ENCODE data around the gene COL13A1. TPM values are rescaled to one million over a fixed set of nuclear protein-coding genes. Genes with fewer than 3 reads are reported as not detected.

COL13A1 gene
- total and polyA plus RNA-seq, 2 experiments from 2014 or later: 57.2 to 150 TPM

DNA sequence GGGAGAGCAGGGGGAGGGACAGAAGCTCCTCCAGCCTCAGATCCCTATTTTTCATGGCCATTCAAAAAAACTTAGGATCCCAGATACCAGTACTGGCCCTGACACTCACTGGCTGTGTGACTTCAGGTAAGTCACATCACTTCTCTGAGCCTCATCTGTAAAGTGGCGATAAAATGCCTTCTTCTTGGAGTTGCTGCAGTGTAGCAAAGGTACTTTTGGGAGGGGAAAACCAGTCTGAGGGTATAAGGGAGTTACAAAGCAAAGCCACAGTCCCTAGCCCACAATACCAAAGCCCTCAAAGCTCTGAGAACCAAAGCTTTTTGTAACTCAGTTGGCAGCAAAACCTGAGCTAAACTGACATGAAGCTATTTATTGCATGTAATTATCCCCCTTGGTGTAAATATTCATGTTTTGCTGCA, 43.4 kb upstream of the COL13A1 start:
- H3K4me1 ChIP-seq (ENCODE audit: low read depth): peaks cover 5% of the 10 kb centered on the region
- H3K4me3 ChIP-seq: no peak overlapping the region
- TF ChIP-seq, protein P1, sequence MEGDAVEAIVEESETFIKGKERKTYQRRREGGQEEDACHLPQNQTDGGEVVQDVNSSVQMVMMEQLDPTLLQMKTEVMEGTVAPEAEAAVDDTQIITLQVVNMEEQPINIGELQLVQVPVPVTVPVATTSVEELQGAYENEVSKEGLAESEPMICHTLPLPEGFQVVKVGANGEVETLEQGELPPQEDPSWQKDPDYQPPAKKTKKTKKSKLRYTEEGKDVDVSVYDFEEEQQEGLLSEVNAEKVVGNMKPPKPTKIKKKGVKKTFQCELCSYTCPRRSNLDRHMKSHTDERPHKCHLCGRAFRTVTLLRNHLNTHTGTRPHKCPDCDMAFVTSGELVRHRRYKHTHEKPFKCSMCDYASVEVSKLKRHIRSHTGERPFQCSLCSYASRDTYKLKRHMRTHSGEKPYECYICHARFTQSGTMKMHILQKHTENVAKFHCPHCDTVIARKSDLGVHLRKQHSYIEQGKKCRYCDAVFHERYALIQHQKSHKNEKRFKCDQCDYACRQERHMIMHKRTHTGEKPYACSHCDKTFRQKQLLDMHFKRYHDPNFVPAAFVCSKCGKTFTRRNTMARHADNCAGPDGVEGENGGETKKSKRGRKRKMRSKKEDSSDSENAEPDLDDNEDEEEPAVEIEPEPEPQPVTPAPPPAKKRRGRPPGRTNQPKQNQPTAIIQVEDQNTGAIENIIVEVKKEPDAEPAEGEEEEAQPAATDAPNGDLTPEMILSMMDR (IDR thresholded peaks at IDR 0.05; ENCODE audit: low read depth, low read length): no peak
- H3K36me3 ChIP-seq: no peaks in the 10 kb centered on the region
- H3K9me3 ChIP-seq (ENCODE audit: low read depth): no peaks in the 10 kb centered on the region
- H3K27ac ChIP-seq: no peak overlapping the region
- no peak for DNase-seq (ENCODE audit: low read depth in 1 of 2, low spot score in 1 of 2)
- no peaks in the 10 kb centered on the region for H3K27me3 ChIP-seq

DNA sequence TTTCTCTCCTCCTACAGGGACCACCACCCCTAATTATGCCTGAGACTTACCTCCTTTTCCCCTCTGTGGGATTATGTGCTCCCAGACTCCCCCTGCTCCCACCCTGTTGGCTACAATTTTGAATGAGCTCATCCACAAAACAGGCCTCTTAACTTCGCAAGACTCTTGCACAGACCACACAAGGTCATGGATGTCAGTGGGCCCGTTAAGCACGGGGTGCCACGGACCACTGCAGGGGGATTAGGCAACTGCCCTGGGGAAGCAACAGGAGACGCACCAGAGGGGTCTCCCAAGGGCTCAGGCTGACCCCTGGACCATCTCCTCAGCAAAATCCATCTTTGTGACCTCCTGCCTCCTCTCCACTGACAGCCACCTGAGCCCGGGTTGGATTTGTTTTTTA, 42.1 kb upstream of the COL13A1 start:
- Histone ChIP-seq H3K27me3 (no peaks in the 10 kb centered on the region), H3K27ac (no peak overlapping the region), H3K36me3 (no peaks in the 10 kb centered on the region), H3K9me3 (ENCODE audit: low read depth) (no peaks in the 10 kb centered on the region), H3K4me3 (no peak overlapping the region), H3K4me1 (ENCODE audit: low read depth) (peaks cover 5% of the 10 kb centered on the region)
- TF ChIP-seq, protein P1 (IDR thresholded peaks at IDR 0.05; ENCODE audit: low read depth, low read length): no peak
- DNase-seq (ENCODE audit: low read depth in 1 of 2, low spot score in 1 of 2): no peak

DNA sequence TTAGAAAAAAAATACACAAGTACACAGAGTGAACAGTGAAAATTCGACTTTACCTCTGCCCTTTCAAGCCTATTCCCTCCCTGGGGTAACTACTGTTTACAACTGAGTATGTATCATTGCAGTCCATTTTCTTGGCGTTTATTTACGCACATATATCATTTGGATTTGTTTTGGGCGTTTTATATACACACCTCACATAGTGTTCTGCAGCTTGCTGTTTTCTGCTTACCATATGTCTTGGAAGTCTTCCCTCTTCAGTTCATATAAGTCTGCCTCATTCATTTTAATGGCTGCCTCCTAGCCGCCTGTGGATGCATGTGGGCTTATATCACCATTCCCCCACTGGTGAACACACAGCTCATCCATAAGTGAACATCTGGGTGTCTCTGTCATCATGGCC, 41.6 kb upstream of the COL13A1 start:
- no peaks in the 10 kb centered on the region for H3K27me3 ChIP-seq
- TF ChIP-seq, protein P1 (IDR thresholded peaks at IDR 0.05; ENCODE audit: low read depth, low read length): no peak
- no peak overlapping the region for H3K4me3 ChIP-seq
- DNase-seq (ENCODE audit: low read depth in 1 of 2, low spot score in 1 of 2): no peak
- H3K4me1 ChIP-seq (ENCODE audit: low read depth): peaks cover 5% of the 10 kb centered on the region
- no peaks in the 10 kb centered on the region for H3K9me3 ChIP-seq (ENCODE audit: low read depth)
- no peaks in the 10 kb centered on the region for H3K36me3 ChIP-seq
- no peak overlapping the region for H3K27ac ChIP-seq

DNA sequence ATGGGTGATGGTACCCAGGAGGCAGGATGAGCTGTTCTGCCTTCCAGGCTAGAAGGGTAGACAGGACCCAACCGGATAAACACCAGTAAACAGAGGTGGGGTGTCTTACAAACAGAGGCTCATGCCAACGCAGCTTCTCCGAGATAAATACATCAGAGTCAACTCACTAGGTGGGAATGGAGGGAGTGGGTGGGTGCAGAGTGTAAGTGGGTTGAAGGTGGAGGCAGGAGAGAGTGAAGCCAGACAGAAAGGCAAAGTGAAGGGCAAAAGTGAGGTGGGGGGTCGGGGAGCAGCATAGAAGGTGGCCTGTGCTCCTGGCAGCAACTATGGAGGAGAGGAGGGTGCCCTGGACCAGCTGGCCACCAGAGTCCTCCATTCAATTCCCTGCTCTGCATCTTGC, 40.4 kb upstream of the COL13A1 start:
- Histone ChIP-seq H3K27me3 (no peaks in the 10 kb centered on the region), H3K9me3 (ENCODE audit: low read depth) (no peaks in the 10 kb centered on the region), H3K4me3 (no peak overlapping the region), H3K27ac (no peak overlapping the region), H3K36me3 (no peaks in the 10 kb centered on the region), H3K4me1 (ENCODE audit: low read depth) (peaks cover 5% of the 10 kb centered on the region)
- TF ChIP-seq, protein P1 (IDR thresholded peaks at IDR 0.05; ENCODE audit: low read depth, low read length): no peak
- no peak for DNase-seq (ENCODE audit: low read depth in 1 of 2, low spot score in 1 of 2)

DNA sequence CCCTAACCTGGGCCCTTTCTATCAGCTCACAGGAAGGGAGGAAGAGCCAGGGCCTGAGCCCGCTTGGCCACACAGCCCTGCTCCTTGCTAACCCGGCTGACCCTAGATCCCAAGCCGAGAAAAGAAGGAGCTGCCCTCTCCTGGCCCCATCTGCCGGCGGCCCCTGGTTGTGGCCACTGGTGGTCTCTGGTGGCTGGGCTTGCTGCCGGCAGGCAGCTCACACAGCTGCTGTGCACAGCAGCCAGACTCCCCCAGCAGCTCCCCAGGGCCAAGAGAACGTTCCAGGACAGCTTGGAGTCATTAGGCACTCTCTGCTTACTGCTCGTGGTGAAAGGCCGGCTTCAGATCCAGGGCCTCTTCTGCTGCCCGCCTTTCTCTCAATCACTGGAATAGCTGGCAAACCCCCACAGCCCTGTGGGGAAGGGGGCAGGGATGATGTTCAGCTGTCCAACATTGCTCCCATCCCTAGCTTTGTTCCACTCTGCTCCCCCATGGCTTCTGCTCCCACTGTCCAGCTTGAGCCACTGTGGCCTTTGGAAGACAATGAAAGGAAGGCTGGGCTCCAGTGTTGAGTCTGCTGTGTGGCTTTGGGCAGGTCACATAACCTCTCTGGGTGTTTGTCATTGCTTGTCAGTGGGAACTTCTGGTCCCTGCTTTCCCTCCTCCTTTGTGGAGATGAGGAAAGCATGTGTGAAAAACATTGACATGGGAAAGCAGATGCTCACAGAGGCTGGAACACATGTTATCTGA, 35.4 kb upstream of the COL13A1 start:
- TF ChIP-seq, protein P1 (IDR thresholded peaks at IDR 0.05; ENCODE audit: low read depth, low read length): no peak
- no peaks in the 10 kb centered on the region for H3K9me3 ChIP-seq (ENCODE audit: low read depth)
- DNase-seq (ENCODE audit: low read depth in 1 of 2, low spot score in 1 of 2): peak in 1 of 2 donors; percentile 25
- no peaks in the 10 kb centered on the region for H3K36me3 ChIP-seq
- no peaks in the 10 kb centered on the region for H3K4me1 ChIP-seq (ENCODE audit: low read depth)
- H3K27me3 ChIP-seq: no peaks in the 10 kb centered on the region
- H3K4me3 ChIP-seq: no peak overlapping the region
- no peak overlapping the region for H3K27ac ChIP-seq
